ENCODE measurements around the gene SFTPD. TPM values are rescaled to one million over a fixed set of nuclear protein-coding genes. Genes with fewer than 3 reads are reported as not detected.
"Not testable (repeated sequence)": the region's sequence is repeated elsewhere in the genome, so short reads cannot be mapped to it uniquely, and the experiment has no call there.

SFTPD gene
- total RNA-seq = 0.77 and 0.79 TPM in 2 replicates

DNA sequence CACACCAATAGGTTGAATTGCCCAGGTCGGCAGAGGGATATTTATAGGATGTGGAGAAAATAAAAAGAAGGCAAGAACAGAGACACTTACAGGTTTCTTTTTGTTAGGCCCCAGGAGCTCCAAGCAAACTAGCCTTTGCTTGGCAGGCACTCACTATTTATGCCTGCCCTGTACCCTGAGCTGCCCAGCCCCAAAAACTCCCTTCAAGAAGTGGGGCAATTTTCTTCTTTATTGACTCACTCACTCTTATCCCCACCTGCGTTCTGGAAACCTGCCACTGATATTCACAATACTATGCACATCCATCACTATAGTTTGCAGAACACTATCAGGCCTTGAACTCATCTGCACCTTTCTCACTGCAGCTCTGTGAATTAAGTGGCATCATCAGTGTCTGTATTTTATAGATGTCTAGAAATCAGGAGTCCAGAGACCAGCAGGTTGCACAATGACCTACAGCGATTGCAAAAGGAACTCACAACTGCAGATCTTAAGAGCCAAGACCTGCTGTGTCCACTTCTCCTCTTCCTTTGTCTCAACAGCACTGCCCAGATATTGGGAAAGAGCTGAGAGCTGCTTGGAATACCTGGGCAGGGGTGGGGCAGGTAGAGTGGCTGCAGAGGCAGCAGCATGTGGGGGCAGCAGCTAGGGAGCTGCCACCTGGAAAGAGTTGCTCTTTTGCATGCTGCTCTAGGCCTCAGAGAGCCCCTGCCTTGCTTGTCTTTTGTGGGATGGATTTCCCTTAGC is at the start of gene SFTPD:
TSS of gene SFTPD (minus strand) at position 130 of the 747 bp plus-strand sequence. CDS start 2,446 bp downstream, outside the sequence.
- Histone ChIP-seq H3K27me3 (ENCODE audit: control insufficient read depth, insufficient read depth, low read length) (peaks cover 7% of the 10 kb centered on the region), H3K4me3 (ENCODE audit: low read depth, low read length) (no peak within 1 kb of the TSS), H3K36me3 (ENCODE audit: control insufficient read depth, insufficient read depth, low read length) (no peaks in the 10 kb centered on the region)
- DNase-seq (ENCODE audit: low read depth) = peak; percentile 77
- TF ChIP-seq CTCF (IDR thresholded peaks at IDR 0.05; ENCODE audit: insufficient read depth, low read length, severe bottlenecking) = no peak
- no peak for FAIRE-seq

DNA sequence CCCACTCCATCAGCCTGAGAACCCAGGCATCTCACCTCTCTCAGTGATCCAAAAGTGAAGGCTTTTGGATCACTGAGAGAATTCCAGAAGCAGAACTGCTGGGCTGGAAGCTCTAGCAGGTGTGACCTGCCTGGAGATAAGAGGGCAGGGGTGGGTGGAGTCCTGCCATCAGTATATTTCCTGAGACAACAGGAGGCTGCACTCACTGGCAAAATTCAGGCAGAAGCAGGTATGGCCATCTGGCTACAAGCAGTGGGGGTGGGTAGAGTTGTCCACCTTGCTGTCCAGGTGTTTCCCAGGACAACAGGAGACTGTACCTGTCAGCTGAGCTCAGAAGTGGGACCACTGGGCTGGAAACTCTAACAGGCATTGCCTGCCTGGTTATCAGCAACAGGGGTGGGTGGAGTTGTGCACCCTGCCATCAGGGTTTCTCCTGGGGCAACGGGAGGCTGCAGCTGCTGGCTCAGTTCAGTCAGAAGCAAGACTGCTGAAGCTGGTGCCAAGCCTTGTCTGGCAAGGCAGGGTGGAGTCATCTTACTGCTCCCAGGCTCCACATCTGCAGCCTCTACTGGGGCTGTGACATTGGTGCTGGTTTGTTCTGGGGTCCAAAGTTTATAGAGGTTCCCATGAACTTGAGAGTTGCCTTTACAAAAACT is 47.2 kb upstream of the SFTPD start:
- no peak for TF ChIP-seq CTCF (IDR thresholded peaks at IDR 0.05; ENCODE audit: insufficient read depth, low read length, severe bottlenecking)
- H3K27me3 ChIP-seq (ENCODE audit: control insufficient read depth, insufficient read depth, low read length) = peaks cover 5% of the 10 kb centered on the region
- no peak overlapping the region for H3K4me3 ChIP-seq (ENCODE audit: low read depth, low read length)
- FAIRE-seq = no peak
- DNase-seq (ENCODE audit: low read depth) = no peak
- H3K36me3 ChIP-seq (ENCODE audit: control insufficient read depth, insufficient read depth, low read length) = no peaks in the 10 kb centered on the region

DNA sequence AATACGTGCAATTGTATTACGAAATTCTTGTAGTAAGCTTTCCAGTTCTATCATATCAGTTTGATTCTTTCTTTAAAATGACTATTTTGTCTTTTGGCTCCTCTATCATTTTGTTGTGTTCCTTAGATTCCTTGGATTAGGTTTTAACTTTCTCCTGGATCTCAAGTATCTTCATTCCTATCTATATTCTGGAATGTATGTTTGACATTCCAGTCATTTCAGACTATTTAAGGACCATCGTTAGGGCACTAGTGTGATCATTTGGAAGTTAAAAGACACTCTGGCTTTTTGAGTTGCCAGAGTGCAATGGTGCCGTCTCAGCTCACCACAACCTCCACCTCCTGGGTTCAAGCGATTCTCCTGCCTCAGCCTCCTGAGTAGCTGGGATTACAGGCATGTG is 45.7 kb upstream of the SFTPD start:
- FAIRE-seq (no peak), DNase-seq (ENCODE audit: low read depth) (no peak)
- H3K27me3 ChIP-seq (ENCODE audit: control insufficient read depth, insufficient read depth, low read length) = peaks cover 5% of the 10 kb centered on the region
- no peak overlapping the region for H3K4me3 ChIP-seq (ENCODE audit: low read depth, low read length)
- no peaks in the 10 kb centered on the region for H3K36me3 ChIP-seq (ENCODE audit: control insufficient read depth, insufficient read depth, low read length)
- TF ChIP-seq CTCF (IDR thresholded peaks at IDR 0.05; ENCODE audit: insufficient read depth, low read length, severe bottlenecking) = no peak

GRCh38 chr10:79988199-79988598 is 39.3 kb upstream of the SFTPD start:
- H3K27me3 ChIP-seq (ENCODE audit: control insufficient read depth, insufficient read depth, low read length); H3K4me3 ChIP-seq (ENCODE audit: low read depth, low read length); DNase-seq (ENCODE audit: low read depth); FAIRE-seq; H3K36me3 ChIP-seq (ENCODE audit: control insufficient read depth, insufficient read depth, low read length): not testable (repeated sequence)

DNA sequence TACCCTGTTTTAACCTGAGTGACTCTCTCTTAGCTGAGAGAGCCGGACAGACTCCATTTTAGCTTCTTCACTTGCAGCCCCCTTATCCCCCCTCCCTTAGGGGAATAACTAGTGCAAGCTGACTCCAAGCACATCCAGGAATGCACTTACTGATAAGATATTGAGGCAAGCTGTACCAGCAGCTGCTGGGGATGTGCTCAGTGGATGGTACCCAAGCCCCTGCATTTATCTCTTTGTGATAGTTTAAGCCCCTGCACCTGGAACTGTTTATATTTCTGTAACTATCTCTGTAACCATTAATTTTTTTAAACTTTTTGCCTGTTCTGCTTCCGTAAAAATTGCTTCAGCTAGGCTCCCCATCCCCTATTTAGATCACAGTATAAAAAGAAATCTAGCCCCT is 37.8 kb upstream of the SFTPD start:
- not testable (repeated sequence) for H3K36me3 ChIP-seq (ENCODE audit: control insufficient read depth, insufficient read depth, low read length); H3K27me3 ChIP-seq (ENCODE audit: control insufficient read depth, insufficient read depth, low read length); FAIRE-seq; DNase-seq (ENCODE audit: low read depth); H3K4me3 ChIP-seq (ENCODE audit: low read depth, low read length)

GRCh38 chr10:79985481-79986072 is 36.7 kb upstream of the SFTPD start:
- no peak for TF ChIP-seq CTCF (IDR thresholded peaks at IDR 0.05; ENCODE audit: insufficient read depth, low read length, severe bottlenecking)
- Histone ChIP-seq H3K36me3 (ENCODE audit: control insufficient read depth, insufficient read depth, low read length) (no peaks in the 10 kb centered on the region), H3K27me3 (ENCODE audit: control insufficient read depth, insufficient read depth, low read length) (no peaks in the 10 kb centered on the region), H3K4me3 (ENCODE audit: low read depth, low read length) (no peak overlapping the region)
- DNase-seq (ENCODE audit: low read depth) (peak; percentile 42), FAIRE-seq (no peak)
